ENCODE measurements around the gene SRGAP1.

GRCh38 chr12:64193931-64194330 lies 349.4 kb downstream of the SRGAP1 start:
- TF ChIP-seq ZNF274 (IDR thresholded peaks at IDR 0.05; ENCODE audit: borderline replicate concordance, low read depth, low read length): no peak
- TF ChIP-seq ZZZ3 (IDR thresholded peaks at IDR 0.05): no peak
- TF ChIP-seq ZBTB26 (CRISPR knock-in tag; IDR thresholded peaks at IDR 0.05): no peak
- TF ChIP-seq CHD1 (IDR thresholded peaks at IDR 0.05; ENCODE audit: low read length): no peak
- TF ChIP-seq CREB1 (IDR thresholded peaks at IDR 0.05): no peak
- no peak for TF ChIP-seq CREB1 (CRISPR knock-in tag; IDR thresholded peaks at IDR 0.05)
- TF ChIP-seq ELF1 (tag; IDR thresholded peaks at IDR 0.05): no peak
- no peak for TF ChIP-seq MTA2 (IDR thresholded peaks at IDR 0.05; ENCODE audit: low read depth)
- no peak for TF ChIP-seq CTCF (IDR thresholded peaks at IDR 0.05 in 2 of 3, conservative IDR thresholded peaks at IDR 0.05 in 1 of 3; ENCODE audit: insufficient read depth in 2 of 3, low read depth in 1 of 3, low read length in 3 of 3)
- no peak for TF ChIP-seq MXI1 (IDR thresholded peaks at IDR 0.05; ENCODE audit: low read depth, low read length)

All from K562 (cell line).